SJCRH30 (cell line): ENCODE data around the gene SH3BGRL3. TPM values are rescaled to one million over a fixed set of nuclear protein-coding genes. Genes with fewer than 3 reads are reported as not detected.
"Not testable (repeated sequence)": the region's sequence is repeated elsewhere in the genome, so short reads cannot be mapped to it uniquely, and the experiment has no call there.

Source experiments
- DNase-seq, 2 experiments: peaks; one replicate each; pipeline ENCODE4 v3.0.0-alpha.2; 2015 to 2020
- H3K27ac ChIP-seq: fragments of 250-450 bp; sonication (Bioruptor Pico); 2 replicates; pipeline ENCODE4 v1.5.1; 2020; ENCODE audit warnings: mild to moderate bottlenecking, moderate library complexity
- H3K27me3 ChIP-seq: fragments of 250-450 bp; sonication (Bioruptor Pico); 2 replicates; pipeline ENCODE4 v1.5.1; 2020; ENCODE audit warnings: mild to moderate bottlenecking, moderate library complexity
- H3K36me3 ChIP-seq: fragments of 250-450 bp; sonication (Bioruptor Pico); 2 replicates; pipeline ENCODE4 v1.5.1; 2020; ENCODE audit warnings: mild to moderate bottlenecking, moderate library complexity
- H3K4me1 ChIP-seq: fragments of 250-450 bp; sonication (Bioruptor Pico); 2 replicates; pipeline ENCODE4 v1.5.1; 2020; ENCODE audit warnings: mild to moderate bottlenecking, moderate library complexity
- H3K4me3 ChIP-seq: fragments of 250-450 bp; sonication (Bioruptor Pico); 2 replicates; pipeline ENCODE4 v1.5.1; 2020; ENCODE audit warnings: mild to moderate bottlenecking, moderate library complexity
- H3K9me3 ChIP-seq: fragments of 250-450 bp; sonication (Bioruptor Pico); replicated peaks from 2 replicates; pipeline ENCODE4 v1.5.1; 2020; ENCODE audit warnings: mild to moderate bottlenecking, moderate library complexity
- total RNA-seq: library from RNA; depleted of rRNA; stranded (reverse); fragments of >200 nt; shearing (Covaris generic); gene quantifications from 2 replicates; pipeline ENCODE4 v1.2.3, GENCODE V29; 2014

SH3BGRL3 gene
- total RNA-seq, 1 experiment from 2014 or later = 41.5 TPM

DNA sequence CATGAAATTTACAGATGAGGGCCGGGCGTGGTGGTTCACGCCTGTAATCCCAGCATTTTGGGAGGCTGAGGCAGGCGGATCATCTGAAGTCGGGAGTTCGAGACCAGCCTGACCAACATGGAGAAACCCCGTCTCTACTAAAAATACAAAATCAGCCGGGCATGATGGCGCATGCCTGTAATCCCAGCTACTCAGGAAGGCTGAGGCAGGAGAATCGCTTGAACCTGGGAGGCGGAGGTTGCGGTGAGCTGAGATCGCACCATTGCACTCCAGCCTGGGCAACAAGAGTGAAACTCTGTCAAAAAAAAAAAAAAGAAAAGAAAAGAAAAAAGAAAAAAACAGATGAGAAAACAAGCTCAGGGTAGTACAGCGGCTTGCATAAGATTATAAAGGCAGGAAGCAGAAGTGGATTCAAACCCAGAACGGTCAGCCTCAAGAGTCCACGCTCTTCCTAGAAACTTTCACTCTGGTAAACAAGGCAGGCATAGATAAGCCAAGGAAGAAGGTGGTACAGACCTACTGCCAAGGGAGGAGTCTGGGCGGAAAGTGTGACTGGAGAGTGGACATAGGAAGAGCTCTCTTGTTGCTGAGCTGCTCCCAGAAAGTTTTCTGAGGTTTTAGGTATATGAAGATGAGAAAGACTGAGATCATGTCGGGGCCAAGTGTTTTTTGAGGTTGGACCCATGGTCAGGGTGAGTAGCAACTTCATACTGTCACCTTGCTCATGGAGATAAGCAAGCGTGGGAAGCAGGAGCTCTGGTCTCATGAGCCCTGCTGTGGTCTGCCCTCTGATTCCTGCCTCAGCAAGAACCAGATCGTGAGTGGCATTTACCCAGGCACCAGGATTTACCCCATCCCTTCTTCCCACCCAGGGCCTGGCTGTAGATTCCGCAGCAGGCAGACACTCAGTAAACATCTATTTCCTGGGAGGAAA lies 28.3 kb downstream of the SH3BGRL3 start:
- not testable (repeated sequence) for DNase-seq, H3K9me3 ChIP-seq
- peaks cover 11% of the 10 kb centered on the region for H3K27me3 ChIP-seq

GRCh38 chr1:26314501-26314900 lies 34.6 kb downstream of the SH3BGRL3 start:
- Histone ChIP-seq H3K27ac (no peak overlapping the region), H3K36me3 (no peaks in the 10 kb centered on the region), H3K4me3 (no peak overlapping the region), H3K4me1 (no peaks in the 10 kb centered on the region), H3K9me3 (no peaks in the 10 kb centered on the region), H3K27me3 (peaks cover 36% of the 10 kb centered on the region)
- DNase-seq = no peak

More for the DNA sequence above, 28.3 kb downstream of the SH3BGRL3 start:
- not testable (repeated sequence) for H3K4me3 ChIP-seq, H3K4me1 ChIP-seq, H3K27ac ChIP-seq, H3K36me3 ChIP-seq

DNA sequence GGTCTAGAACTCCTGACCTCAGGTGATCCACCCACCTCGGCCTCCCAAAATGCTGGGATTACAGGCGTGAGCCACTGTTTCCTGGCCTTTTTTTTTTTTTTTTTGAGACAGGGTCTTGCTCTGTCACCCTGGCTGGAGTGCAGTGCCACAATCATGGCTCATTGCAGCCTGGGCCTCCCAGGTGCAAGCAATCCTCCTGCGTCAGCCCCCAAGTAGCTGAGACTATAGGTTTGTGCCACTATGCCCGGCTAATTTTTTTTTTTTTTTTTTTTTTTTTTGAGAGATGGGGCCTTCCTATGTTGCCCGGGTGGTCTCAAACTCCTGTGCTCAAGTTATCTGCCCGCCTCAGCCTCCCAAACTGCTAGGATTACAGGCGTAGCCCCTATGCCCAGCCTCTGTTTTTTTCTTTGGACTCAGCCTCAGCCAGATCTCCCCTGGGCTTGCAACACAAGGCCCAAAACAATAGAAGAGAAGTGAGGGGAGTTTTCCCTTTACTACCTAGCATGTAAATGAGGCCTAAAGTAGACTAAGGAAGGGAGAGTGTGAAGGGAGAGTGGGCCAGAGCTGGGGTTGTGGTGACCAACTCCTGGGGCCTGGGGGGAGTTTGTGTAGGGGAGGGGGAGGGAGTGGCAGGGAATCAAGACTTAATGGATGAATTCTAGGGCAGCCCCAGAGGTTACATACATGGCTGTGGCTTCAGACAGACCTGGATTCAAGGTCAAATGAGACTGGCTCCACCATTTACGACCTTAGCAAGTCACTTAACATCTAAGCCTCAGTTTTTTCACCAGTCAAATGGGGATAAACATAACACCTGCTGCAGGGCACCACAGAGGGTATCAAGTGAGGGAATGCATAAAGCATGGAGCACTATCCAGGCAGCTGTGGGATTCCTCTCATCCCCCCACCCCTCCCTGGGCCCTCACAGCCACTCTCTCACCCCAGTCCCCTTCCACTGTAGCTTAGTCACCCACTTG lies 36.3 kb downstream of the SH3BGRL3 start:
- H3K27me3 ChIP-seq = peaks cover 37% of the 10 kb centered on the region
- H3K4me1 ChIP-seq = no peaks in the 10 kb centered on the region
- H3K27ac ChIP-seq = no peak overlapping the region
- no peak for DNase-seq
- H3K36me3 ChIP-seq = no peaks in the 10 kb centered on the region
- no peaks in the 10 kb centered on the region for H3K9me3 ChIP-seq
- H3K4me3 ChIP-seq = no peak overlapping the region

DNA sequence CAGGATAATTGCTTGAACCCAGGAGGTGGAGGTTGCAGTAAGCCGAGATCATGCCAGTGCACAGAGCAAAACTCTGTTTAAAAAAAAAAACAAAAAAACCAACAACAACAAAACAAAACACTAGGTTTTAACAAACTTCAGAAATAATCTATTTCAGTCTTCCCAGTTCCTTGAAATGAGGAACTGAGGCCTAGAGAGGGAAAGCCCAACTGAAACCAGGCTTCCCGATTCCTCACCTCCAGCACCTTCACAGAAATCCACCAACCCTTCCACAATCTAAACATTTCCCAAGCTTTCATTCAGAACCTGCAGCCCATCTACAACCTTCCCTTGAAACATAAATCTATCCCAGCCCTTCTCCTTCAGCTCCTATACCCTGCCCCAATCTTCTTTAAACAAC lies 37.3 kb downstream of the SH3BGRL3 start:
- Histone ChIP-seq H3K4me1 (no peaks in the 10 kb centered on the region), H3K27ac (no peak overlapping the region), H3K36me3 (no peaks in the 10 kb centered on the region), H3K27me3 (peaks cover 35% of the 10 kb centered on the region), H3K9me3 (no peaks in the 10 kb centered on the region), H3K4me3 (no peak overlapping the region)
- no peak for DNase-seq

- DNase-seq = no peak
- Histone ChIP-seq H3K36me3 (no peaks in the 10 kb centered on the region), H3K27me3 (peaks cover 35% of the 10 kb centered on the region), H3K9me3 (no peaks in the 10 kb centered on the region), H3K4me1 (no peaks in the 10 kb centered on the region), H3K4me3 (no peak within 1 kb of the TSS), H3K27ac (no peak within 1 kb of the TSS)
These were observed 37.9 kb downstream of the SH3BGRL3 start, which contains the start of gene CD52 for GRCh38 chr1:26317612-26318337. Gene CD52 (plus strand): TSS chr1:26317958. CDS start chr1:26318018, 60 bp downstream.

DNA sequence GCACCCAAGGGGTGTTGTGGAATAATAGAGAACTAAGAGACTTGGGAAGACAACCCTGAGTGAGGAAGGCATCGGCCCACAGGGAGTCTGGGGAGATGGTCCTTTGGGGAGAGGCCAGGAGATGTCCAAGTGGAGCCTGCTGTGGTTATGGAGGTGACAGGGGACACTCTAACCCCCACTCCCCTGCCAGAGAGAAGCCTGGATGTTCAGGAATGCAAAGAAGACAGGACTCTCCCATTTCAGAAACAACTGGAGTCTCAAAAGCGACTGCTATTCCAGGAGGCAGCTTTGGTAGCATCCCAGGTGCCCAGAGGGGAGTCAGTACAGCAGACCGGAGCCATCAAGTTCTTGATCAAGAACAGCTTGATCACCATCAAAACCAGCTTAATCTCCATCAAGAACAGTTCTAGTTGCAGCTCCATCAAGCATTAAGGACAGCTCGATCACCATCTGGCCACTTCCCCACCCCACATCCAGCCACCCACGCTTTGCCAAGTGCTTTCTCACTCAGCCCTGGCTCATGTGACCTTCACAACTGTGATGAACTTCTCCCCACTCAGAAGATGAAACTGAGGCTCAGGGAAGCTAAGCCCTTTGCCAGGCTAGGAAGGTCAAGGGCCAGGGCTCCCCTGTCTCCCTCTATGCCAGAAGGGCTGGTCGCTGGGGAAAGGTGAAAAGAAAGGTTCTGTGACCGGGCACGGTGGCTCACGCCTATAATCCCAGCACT lies 38.6 kb downstream of the SH3BGRL3 start:
- no peaks in the 10 kb centered on the region for H3K9me3 ChIP-seq
- peaks cover 35% of the 10 kb centered on the region for H3K27me3 ChIP-seq
- H3K4me3 ChIP-seq = no peak overlapping the region
- no peak for DNase-seq
- no peaks in the 10 kb centered on the region for H3K36me3 ChIP-seq
- no peak overlapping the region for H3K27ac ChIP-seq
- no peaks in the 10 kb centered on the region for H3K4me1 ChIP-seq

DNA sequence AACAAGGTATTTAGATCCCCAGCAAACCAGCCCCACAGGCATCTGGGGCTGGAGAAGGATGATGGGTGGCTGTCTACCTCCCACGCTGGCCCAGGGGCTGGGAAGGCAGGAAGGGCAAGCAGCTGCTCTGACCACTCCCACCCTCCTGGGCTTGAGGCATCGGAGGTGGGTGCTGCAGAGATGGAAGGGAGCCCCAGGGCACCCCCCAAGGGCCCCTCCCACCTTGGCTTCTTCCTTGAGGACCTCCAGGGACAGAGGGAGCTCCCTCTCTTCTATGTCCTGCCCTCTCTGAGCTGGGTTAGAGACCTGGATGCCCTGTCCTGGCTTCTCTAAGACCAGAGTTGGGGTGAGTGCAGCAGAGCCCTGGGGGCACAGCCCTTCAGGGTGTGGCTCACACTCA lies 41.0 kb downstream of the SH3BGRL3 start:
- H3K4me3 ChIP-seq = no peak overlapping the region
- peaks cover 19% of the 10 kb centered on the region for H3K27me3 ChIP-seq
- DNase-seq = no peak
- H3K4me1 ChIP-seq = no peaks in the 10 kb centered on the region
- no peaks in the 10 kb centered on the region for H3K36me3 ChIP-seq
- H3K9me3 ChIP-seq = no peaks in the 10 kb centered on the region
- no peak overlapping the region for H3K27ac ChIP-seq

GRCh38 chr1:26321315-26322041 lies 41.6 kb downstream of the SH3BGRL3 start:
- H3K27me3 ChIP-seq = peaks cover 19% of the 10 kb centered on the region
- H3K36me3 ChIP-seq = no peaks in the 10 kb centered on the region
- peak; percentile 89 to 94 for DNase-seq
- no peak overlapping the region for H3K4me3 ChIP-seq
- H3K4me1 ChIP-seq = no peaks in the 10 kb centered on the region
- H3K27ac ChIP-seq = no peak overlapping the region
- H3K9me3 ChIP-seq = no peaks in the 10 kb centered on the region

GRCh38 chr1:26322042-26322331 lies 42.1 kb downstream of the SH3BGRL3 start:
- DNase-seq = no peak
- peaks cover 23% of the 10 kb centered on the region for H3K27me3 ChIP-seq
- H3K36me3 ChIP-seq = no peaks in the 10 kb centered on the region
- H3K4me3 ChIP-seq = no peak overlapping the region
- H3K9me3 ChIP-seq = no peaks in the 10 kb centered on the region
- H3K27ac ChIP-seq = no peak overlapping the region
- no peaks in the 10 kb centered on the region for H3K4me1 ChIP-seq

GRCh38 chr1:26323382-26323781 lies 43.5 kb downstream of the SH3BGRL3 start:
- Histone ChIP-seq H3K27me3 (peaks cover 21% of the 10 kb centered on the region), H3K4me1 (peaks cover 5% of the 10 kb centered on the region), H3K9me3 (no peaks in the 10 kb centered on the region), H3K4me3 (no peak overlapping the region), H3K27ac (no peak overlapping the region), H3K36me3 (no peaks in the 10 kb centered on the region)
- no peak for DNase-seq

DNA sequence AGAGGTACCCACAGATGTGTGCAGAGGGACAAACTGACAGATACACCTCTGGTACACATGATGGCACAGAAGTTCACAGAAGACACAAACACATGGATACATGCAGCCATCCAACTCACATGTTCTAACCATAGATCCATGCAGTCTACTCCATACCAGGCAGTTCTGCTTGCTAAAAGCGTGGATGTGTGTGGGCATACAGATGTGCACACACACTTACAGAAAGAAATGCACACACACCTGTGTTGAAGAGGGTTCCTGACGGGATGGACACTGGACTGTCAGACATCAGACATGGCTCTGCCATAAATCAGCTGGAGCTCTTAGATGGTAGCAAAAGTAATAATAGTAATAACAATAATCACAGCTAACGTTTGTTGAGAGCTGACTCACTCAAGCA lies 44.7 kb downstream of the SH3BGRL3 start:
- H3K27me3 ChIP-seq = peaks cover 14% of the 10 kb centered on the region; the same call in 1 of the 2 replicates
- H3K4me1 ChIP-seq = peaks cover 6% of the 10 kb centered on the region
- H3K9me3 ChIP-seq = no peaks in the 10 kb centered on the region
- no peak overlapping the region for H3K4me3 ChIP-seq
- DNase-seq = no peak
- no peak overlapping the region for H3K27ac ChIP-seq
- H3K36me3 ChIP-seq = no peaks in the 10 kb centered on the region

DNA sequence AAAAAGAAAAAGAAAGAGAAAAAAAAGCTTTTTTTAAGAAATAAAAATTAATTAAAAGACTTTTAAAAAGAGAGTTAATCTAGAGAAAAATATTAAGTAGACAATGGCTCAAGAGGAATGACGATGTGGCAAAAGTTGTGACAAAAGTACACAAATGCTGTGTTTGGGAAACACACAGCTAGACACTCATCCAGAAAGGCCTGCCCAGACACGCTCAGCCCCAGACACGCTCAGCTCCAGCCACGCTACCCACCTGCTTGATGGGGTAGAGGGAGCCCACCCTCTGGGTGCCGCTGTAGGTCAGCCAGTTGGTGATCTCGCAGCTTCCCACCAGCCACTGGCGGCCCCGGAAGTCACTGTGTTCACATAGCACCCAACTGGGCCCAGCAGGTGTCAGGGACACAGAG lies 48.1 kb downstream of the SH3BGRL3 start:
- Histone ChIP-seq H3K27ac (no peak overlapping the region), H3K27me3 (peaks cover 6% of the 10 kb centered on the region; the same call in 1 of the 2 replicates), H3K4me3 (no peak overlapping the region)

DNA sequence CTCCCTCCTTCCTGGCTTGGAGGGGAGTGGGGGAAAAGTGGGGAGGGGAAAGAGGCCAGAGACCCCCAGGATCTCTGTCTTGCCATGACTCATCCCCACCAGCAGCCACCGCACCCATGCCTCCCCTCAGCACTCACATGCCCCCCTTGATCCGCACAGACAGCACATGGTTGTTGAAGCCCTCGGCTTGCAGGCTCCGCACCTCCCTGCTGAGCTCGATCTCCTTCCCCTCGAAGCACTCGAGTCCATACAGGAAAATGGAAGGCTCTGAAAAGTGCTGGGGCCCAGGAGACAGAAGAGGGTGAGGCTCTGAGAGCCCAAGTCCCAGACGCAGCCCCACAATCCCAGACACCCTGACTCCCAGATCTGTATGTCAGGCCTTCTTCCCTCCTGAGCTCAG lies 48.7 kb downstream of the SH3BGRL3 start:
- Histone ChIP-seq H3K27ac (no peak overlapping the region), H3K4me1 (peaks cover 6% of the 10 kb centered on the region), H3K4me3 (no peak overlapping the region), H3K9me3 (no peaks in the 10 kb centered on the region), H3K27me3 (peaks cover 9% of the 10 kb centered on the region; the same call in 1 of the 2 replicates), H3K36me3 (no peaks in the 10 kb centered on the region)
- no peak for DNase-seq

More for the DNA sequence above, 48.1 kb downstream of the SH3BGRL3 start:
- Histone ChIP-seq H3K36me3 (no peaks in the 10 kb centered on the region), H3K9me3 (no peaks in the 10 kb centered on the region), H3K4me1 (peaks cover 6% of the 10 kb centered on the region)
- DNase-seq = peak; percentile 51 to 59
